Endothelial cell of umbilical vein (primary cell): Measurements from ENCODE around the gene FGFRL1. TPM values are rescaled to one million over a fixed set of nuclear protein-coding genes. Genes with fewer than 3 reads are reported as not detected.

Experiments used
- BruUV-seq: library from RNA; stranded (reverse); fragments of 400-500 nt; replicated peaks from 2 replicates; lab custom pipeline; 2021; lab: Mats Ljungman, UMichigan
- CTCF ChIA-PET: fragments of 300-600, 350-600 bp; sonication (Branson Sonifier 250); formaldehyde crosslinking; loops from one replicate; lab custom pipeline; 2021; ENCODE audit warnings: antibody characterized with exemption, inconsistent platforms; lab: Charles Lee
- POLR2A ChIA-PET: fragments of 300-600, 350-600 bp; sonication (Branson Sonifier 250); formaldehyde crosslinking; loops from one replicate; lab custom pipeline; 2021; ENCODE audit warnings: antibody characterized with exemption, inconsistent platforms; lab: Charles Lee
- DNase-seq: peaks from one replicate; pipeline ENCODE4 v3.0.0-alpha.2; 2011; ENCODE audit warnings: low read depth, low spot score
- FAIRE-seq: peaks from 2 replicates; lab custom pipeline; 2011; peaks lifted over from hg19 to GRCh38; lab: Jason Lieb, UNC
- H2AFZ ChIP-seq: 2 replicates; pipeline ENCODE4 v1.6.0; 2012; ENCODE audit warnings: low read depth, low read length, control low read depth, inconsistent platforms
- H3K27ac ChIP-seq: 2 replicates; pipeline ENCODE4 v1.5.1; 2011; ENCODE audit warnings: low read depth, mild to moderate bottlenecking, control low read depth, low read length, moderate library complexity; ENCODE audit not compliant: insufficient read depth
- H3K27me3 ChIP-seq, 2 experiments: 2 replicates each; pipeline versions ENCODE4 v1.6.0 to v1.6.1; 2011; ENCODE audit warnings: low read length in 2 of 2, mixed read lengths in 1 of 2; ENCODE audit not compliant: control insufficient read depth in 2 of 2, insufficient read depth in 2 of 2
- H3K36me3 ChIP-seq, 2 experiments: 2 replicates in 1 of 2; 3 replicates in 1 of 2; pipeline ENCODE4 v1.5.1; 2011; ENCODE audit warnings: low read length in 2 of 2, mild to moderate bottlenecking in 1 of 2, moderate library complexity in 1 of 2; ENCODE audit not compliant: control insufficient read depth in 2 of 2, insufficient read depth in 2 of 2; ENCODE audit errors: extremely low read depth in 1 of 2
- H3K4me1 ChIP-seq: 3 replicates; pipeline ENCODE4 v1.5.1; 2011; ENCODE audit warnings: mild to moderate bottlenecking, low read length; ENCODE audit not compliant: control insufficient read depth, insufficient read depth; ENCODE audit errors: extremely low read depth
- H3K4me2 ChIP-seq: 2 replicates; pipeline ENCODE4 v1.6.1; 2011; ENCODE audit warnings: low read length, control low read depth, mixed read lengths; ENCODE audit not compliant: insufficient read depth
- H3K4me3 ChIP-seq, 3 experiments: fragments of 200-600 bp in 1 of 3; sonication (generic), shearing (Covaris generic) in 1 of 3; replicated peaks in 1 of 3; 2 replicates each; pipeline ENCODE4 v1.5.1; 2011 to 2016; ENCODE audit warnings: control low read depth in 3 of 3, low read length in 3 of 3, mild to moderate bottlenecking in 2 of 3, inconsistent platforms in 1 of 3, low read depth in 1 of 3, moderate library complexity in 1 of 3; ENCODE audit not compliant: insufficient read depth in 1 of 3
- H3K79me2 ChIP-seq: 2 replicates; pipeline ENCODE4 v1.6.0; 2012; ENCODE audit warnings: low read length, inconsistent platforms; ENCODE audit not compliant: control insufficient read depth, insufficient read depth
- H3K9ac ChIP-seq: replicated peaks from 2 replicates; pipeline ENCODE3; 2011; ENCODE audit warnings: low read length, control low read depth; ENCODE audit not compliant: insufficient read depth; ENCODE audit errors: extremely low read depth
- H3K9me1 ChIP-seq: replicated peaks from 3 replicates; pipeline ENCODE4 v1.6.0; 2011; ENCODE audit warnings: mild to moderate bottlenecking, low read length; ENCODE audit not compliant: control insufficient read depth, insufficient read depth; ENCODE audit errors: extremely low read depth
- H3K9me3 ChIP-seq: replicated peaks from 2 replicates; pipeline ENCODE4 v1.5.1; 2012; ENCODE audit warnings: low read length, inconsistent platforms; ENCODE audit not compliant: control insufficient read depth, insufficient read depth
- H4K20me1 ChIP-seq: replicated peaks from 2 replicates; pipeline ENCODE3; 2011; ENCODE audit warnings: mild to moderate bottlenecking, low read length; ENCODE audit not compliant: control insufficient read depth, insufficient read depth; ENCODE audit errors: extremely low read depth
- EZH2 ChIP-seq: IDR thresholded peaks from 2 replicates; pipeline ENCODE4 v1.6.1; 2012; ENCODE audit warnings: borderline replicate concordance, low read depth, mild to moderate bottlenecking, moderate library complexity, low read length, inconsistent platforms; ENCODE audit not compliant: severe bottlenecking
- FOS ChIP-seq: IDR thresholded peaks from 2 replicates; pipeline ENCODE4 v1.6.1; 2011; ENCODE audit warnings: mild to moderate bottlenecking, low read length, moderate library complexity, borderline replicate concordance; ENCODE audit not compliant: insufficient read depth
- GATA2 ChIP-seq: IDR thresholded peaks from 2 replicates; pipeline ENCODE4 v1.7.0; 2011; ENCODE audit warnings: low read depth, mild to moderate bottlenecking, moderate library complexity, mixed read lengths, low read length; ENCODE audit not compliant: insufficient read length, insufficient read depth
- MAX ChIP-seq: IDR thresholded peaks from 2 replicates; pipeline ENCODE4 v1.6.1; 2011; ENCODE audit not compliant: insufficient read depth, insufficient read length
- MYC ChIP-seq: IDR thresholded peaks from one replicate; pipeline ENCODE4 v1.6.1; 2011; ENCODE audit warnings: mild to moderate bottlenecking, low read depth, low read length
- POLR2A ChIP-seq: IDR thresholded peaks from 2 replicates; pipeline ENCODE4 v1.6.1; 2012; ENCODE audit warnings: low read depth, mild to moderate bottlenecking, control low read depth, low read length
- POLR2AphosphoS5 ChIP-seq: IDR thresholded peaks from 2 replicates; pipeline ENCODE4 v1.6.1; 2012; ENCODE audit warnings: low read depth, mild to moderate bottlenecking, control low read depth, low read length, moderate library complexity; ENCODE audit not compliant: insufficient read depth
- dilution Hi-C: fragments of 300-500 bp; cut with MboI; formaldehyde crosslinking; loops from one replicate; pipeline ENCODE4 v1.15.0; 2019; ENCODE audit warnings: low sequenced_read_pairs; ENCODE audit not compliant: extremely low pct_ligation_motif_present
- intact Hi-C: fragments of 100-400 bp; cut with micrococcal nuclease; formaldehyde crosslinking; loops from one replicate; pipeline ENCODE4 v1.10.0; 2022
- polyA plus RNA-seq, 4 experiments: library from polyadenylated mRNA; depleted of rRNA in 3 of 4; stranded (reverse) in 3 of 4; unstranded in 1 of 4; fragments of >200 nt; gene quantifications; 2 replicates each; pipeline versions ENCODE4 v1.2.1 to v1.2.3, GENCODE V29; 2011 to 2012; ENCODE audit warnings: missing spikeins in 1 of 4
- total RNA-seq: library from RNA; stranded (reverse); gene quantifications from 2 replicates; pipeline ENCODE4 v1.2.3, GENCODE V29; 2021
- TF ChIP-seq, protein P1 (sequence below), 2 donors: IDR thresholded peaks; 1 replicate in 1 of 2; 2 replicates in 1 of 2; pipeline ENCODE4 v1.5.1; 2011; ENCODE audit warnings: low read length in 2 of 2, mild to moderate bottlenecking in 2 of 2, moderate library complexity in 2 of 2, control low read depth in 1 of 2, inconsistent platforms in 1 of 2, low read depth in 1 of 2; ENCODE audit not compliant: insufficient read depth in 1 of 2; ENCODE audit errors: extremely low read depth in 1 of 2

The FGFRL1 gene
- total and polyA plus RNA-seq, 2 donors (not counting 3 experiments of a cell fraction or from before 2014, with no cell fraction given), result 33.3 to 74.6 TPM

DNA sequence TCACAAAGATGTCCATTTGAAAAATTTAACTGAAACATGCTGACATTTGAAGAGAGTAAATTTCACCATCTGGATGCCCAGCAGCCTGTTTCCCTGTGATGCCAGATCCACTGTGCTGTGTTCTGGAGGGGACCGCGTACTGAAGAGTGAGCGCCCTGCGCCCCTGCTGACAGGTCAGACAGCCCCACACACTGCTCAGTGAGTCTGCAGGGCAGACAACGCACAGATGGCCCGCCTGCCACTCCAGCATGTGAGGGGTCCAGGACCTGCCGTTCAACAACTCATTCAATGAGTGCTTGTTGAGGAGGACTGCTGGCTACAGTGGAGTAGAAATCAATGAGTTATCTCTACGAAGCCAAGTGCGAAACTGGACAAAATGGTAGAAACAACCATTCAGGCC lies 49.2 kb downstream of the FGFRL1 start:
- CTCF ChIA-PET, result no interaction called here

GRCh38 chr4:1061056-1061700 lies 49.8 kb downstream of the FGFRL1 start:
- dilution Hi-C loops, result no loop called here
- Histone ChIP-seq H3K9me3 (no peaks in the 10 kb centered on the region), H2AFZ (no peak overlapping the region), H3K79me2 (no peaks in the 10 kb centered on the region), H3K36me3 (no peaks in the 10 kb centered on the region), H3K27me3 (peaks cover 10 to 30% of the 10 kb centered on the region in 2 experiments), H3K27ac (no peak overlapping the region), H4K20me1 (no peaks in the 10 kb centered on the region), H3K4me3 (no peak overlapping the region), H3K4me1 (no peaks in the 10 kb centered on the region), H3K9ac (no peak overlapping the region), H3K9me1 (no peaks in the 10 kb centered on the region), H3K4me2 (no peak overlapping the region)
- TF ChIP-seq EZH2, result no peak
- no peak for TF ChIP-seq GATA2
- TF ChIP-seq, protein P1, sequence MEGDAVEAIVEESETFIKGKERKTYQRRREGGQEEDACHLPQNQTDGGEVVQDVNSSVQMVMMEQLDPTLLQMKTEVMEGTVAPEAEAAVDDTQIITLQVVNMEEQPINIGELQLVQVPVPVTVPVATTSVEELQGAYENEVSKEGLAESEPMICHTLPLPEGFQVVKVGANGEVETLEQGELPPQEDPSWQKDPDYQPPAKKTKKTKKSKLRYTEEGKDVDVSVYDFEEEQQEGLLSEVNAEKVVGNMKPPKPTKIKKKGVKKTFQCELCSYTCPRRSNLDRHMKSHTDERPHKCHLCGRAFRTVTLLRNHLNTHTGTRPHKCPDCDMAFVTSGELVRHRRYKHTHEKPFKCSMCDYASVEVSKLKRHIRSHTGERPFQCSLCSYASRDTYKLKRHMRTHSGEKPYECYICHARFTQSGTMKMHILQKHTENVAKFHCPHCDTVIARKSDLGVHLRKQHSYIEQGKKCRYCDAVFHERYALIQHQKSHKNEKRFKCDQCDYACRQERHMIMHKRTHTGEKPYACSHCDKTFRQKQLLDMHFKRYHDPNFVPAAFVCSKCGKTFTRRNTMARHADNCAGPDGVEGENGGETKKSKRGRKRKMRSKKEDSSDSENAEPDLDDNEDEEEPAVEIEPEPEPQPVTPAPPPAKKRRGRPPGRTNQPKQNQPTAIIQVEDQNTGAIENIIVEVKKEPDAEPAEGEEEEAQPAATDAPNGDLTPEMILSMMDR (IDR thresholded peaks at IDR 0.05; ENCODE audit: extremely low read depth in 1 of 2, insufficient read depth in 1 of 2, low read depth in 1 of 2, low read length in 2 of 2), result no peak
- DNase-seq (no peak), FAIRE-seq (no peak)
- intact Hi-C loops, result no loop called here
- ChIA-PET POLR2A (interaction anchor here (0.6 kb wide), 1 partner anchor 52 kb away, joined by 5 read pairs; the partner anchor contains the start of gene RNF212), CTCF (no interaction called here)
- no TSS peak for BruUV-seq

More for the DNA sequence above, 49.2 kb downstream of the FGFRL1 start:
- no peak for FAIRE-seq
- Histone ChIP-seq H3K9me3 (no peaks in the 10 kb centered on the region), H4K20me1 (no peaks in the 10 kb centered on the region), H3K9ac (no peak overlapping the region), H3K27me3 (peaks cover 8 to 36% of the 10 kb centered on the region in 2 experiments), H3K4me2 (no peak overlapping the region), H3K9me1 (no peaks in the 10 kb centered on the region), H3K4me1 (no peaks in the 10 kb centered on the region), H3K79me2 (no peaks in the 10 kb centered on the region), H3K36me3 (no peaks in the 10 kb centered on the region), H3K4me3 (no peak overlapping the region), H3K27ac (no peak overlapping the region), H2AFZ (no peak overlapping the region)
- no peak for TF ChIP-seq FOS
- TF ChIP-seq EZH2, result no peak
- no peak for TF ChIP-seq POLR2A
- TF ChIP-seq GATA2, result no peak
- no peak for TF ChIP-seq MYC
- TF ChIP-seq POLR2AphosphoS5, result no peak
- no peak for TF ChIP-seq MAX
- POLR2A ChIA-PET, result interaction anchor here (0.6 kb wide), 1 partner anchor 53 kb away, joined by 5 read pairs; the partner anchor contains the start of gene RNF212
- dilution Hi-C loops (no loop called here), intact Hi-C loops (no loop called here)
- no TSS peak for BruUV-seq
- DNase-seq, result no peak
